Left ventricle myocardium inferior (tissue), 1 donor: ENCODE measurements around the gene EHBP1. TPM values are rescaled to one million over a fixed set of nuclear protein-coding genes. Genes with fewer than 3 reads are reported as not detected.
"Not testable (repeated sequence)": the region's sequence is repeated elsewhere in the genome, so short reads cannot be mapped to it uniquely, and the experiment has no call there.

Source experiments
- DNase-seq: peaks from one replicate; pipeline ENCODE4 v3.0.0-alpha.2; 2020
- H3K27ac ChIP-seq: fragments of 200-600 bp; replicated peaks from 2 replicates; pipeline ENCODE4 v1.8.0; 2021
- H3K27me3 ChIP-seq: fragments of 200-600 bp; 2 replicates; pipeline ENCODE4 v1.8.0; 2021; ENCODE audit warnings: low read depth
- H3K36me3 ChIP-seq: fragments of 200-600 bp; 2 replicates; pipeline ENCODE4 v1.8.0; 2021
- H3K4me1 ChIP-seq: fragments of 200-600 bp; 2 replicates; pipeline ENCODE4 v1.8.0; 2021
- H3K4me3 ChIP-seq: fragments of 200-600 bp; 2 replicates; pipeline ENCODE4 v1.8.0; 2021; ENCODE audit warnings: mild to moderate bottlenecking, moderate library complexity
- H3K9me3 ChIP-seq: fragments of 200-600 bp; replicated peaks from 2 replicates; pipeline ENCODE4 v1.8.0; 2021
- intact Hi-C: fragments of 100-400 bp; cut with micrococcal nuclease; formaldehyde crosslinking; loops from one replicate; pipeline ENCODE4 v1.11.0; 2022
- total RNA-seq: library from RNA; stranded (reverse); fragmentation: NEBNext Ultra II Directional; extraction: Animal tissue kit (Norgen Biotek cat#: 25700); gene quantifications from one replicate; pipeline ENCODE4 v1.2.1, GENCODE V29; 2021
- TF ChIP-seq, protein P1 (sequence below): fragments of 200-600 bp; IDR thresholded peaks from 2 replicates; pipeline ENCODE4 v1.8.0; 2021; ENCODE audit warnings: antibody characterized with exemption, mild to moderate bottlenecking, borderline replicate concordance
- donor health status: DM: no; HTN: yes; CAD: no; lungs with severe emphysema.

The EHBP1 gene
- total RNA-seq, 1 donor from 2014 or later, result 20.4 TPM

DNA sequence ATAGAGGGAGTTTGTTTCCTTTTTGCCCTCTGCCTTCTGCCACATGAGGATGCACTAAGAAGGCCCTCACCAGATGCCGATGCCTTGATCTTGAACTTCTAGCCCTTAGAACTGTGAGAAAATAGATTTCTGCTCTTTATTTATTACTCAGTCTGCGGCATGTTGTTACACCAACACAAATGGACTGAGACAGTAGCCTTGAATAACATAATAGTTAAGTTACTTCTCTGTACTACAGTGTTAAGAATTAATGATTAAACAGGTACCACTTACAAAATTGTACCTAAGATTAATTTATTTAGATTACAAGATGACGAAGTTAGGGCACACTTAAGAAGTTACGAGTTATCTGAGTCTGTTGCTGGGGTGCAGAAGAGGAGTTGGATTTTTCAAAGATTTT lies 42.4 kb downstream of the EHBP1 start:
- intact Hi-C loops, result no loop called here
- Histone ChIP-seq H3K36me3 (peaks cover 6% of the 10 kb centered on the region), H3K4me1 (no peaks in the 10 kb centered on the region), H3K27ac (no peak overlapping the region), H3K27me3 (no peaks in the 10 kb centered on the region), H3K9me3 (no peaks in the 10 kb centered on the region), H3K4me3 (no peak overlapping the region)
- no peak for DNase-seq
- TF ChIP-seq, protein P1, sequence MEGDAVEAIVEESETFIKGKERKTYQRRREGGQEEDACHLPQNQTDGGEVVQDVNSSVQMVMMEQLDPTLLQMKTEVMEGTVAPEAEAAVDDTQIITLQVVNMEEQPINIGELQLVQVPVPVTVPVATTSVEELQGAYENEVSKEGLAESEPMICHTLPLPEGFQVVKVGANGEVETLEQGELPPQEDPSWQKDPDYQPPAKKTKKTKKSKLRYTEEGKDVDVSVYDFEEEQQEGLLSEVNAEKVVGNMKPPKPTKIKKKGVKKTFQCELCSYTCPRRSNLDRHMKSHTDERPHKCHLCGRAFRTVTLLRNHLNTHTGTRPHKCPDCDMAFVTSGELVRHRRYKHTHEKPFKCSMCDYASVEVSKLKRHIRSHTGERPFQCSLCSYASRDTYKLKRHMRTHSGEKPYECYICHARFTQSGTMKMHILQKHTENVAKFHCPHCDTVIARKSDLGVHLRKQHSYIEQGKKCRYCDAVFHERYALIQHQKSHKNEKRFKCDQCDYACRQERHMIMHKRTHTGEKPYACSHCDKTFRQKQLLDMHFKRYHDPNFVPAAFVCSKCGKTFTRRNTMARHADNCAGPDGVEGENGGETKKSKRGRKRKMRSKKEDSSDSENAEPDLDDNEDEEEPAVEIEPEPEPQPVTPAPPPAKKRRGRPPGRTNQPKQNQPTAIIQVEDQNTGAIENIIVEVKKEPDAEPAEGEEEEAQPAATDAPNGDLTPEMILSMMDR, result no peak

DNA sequence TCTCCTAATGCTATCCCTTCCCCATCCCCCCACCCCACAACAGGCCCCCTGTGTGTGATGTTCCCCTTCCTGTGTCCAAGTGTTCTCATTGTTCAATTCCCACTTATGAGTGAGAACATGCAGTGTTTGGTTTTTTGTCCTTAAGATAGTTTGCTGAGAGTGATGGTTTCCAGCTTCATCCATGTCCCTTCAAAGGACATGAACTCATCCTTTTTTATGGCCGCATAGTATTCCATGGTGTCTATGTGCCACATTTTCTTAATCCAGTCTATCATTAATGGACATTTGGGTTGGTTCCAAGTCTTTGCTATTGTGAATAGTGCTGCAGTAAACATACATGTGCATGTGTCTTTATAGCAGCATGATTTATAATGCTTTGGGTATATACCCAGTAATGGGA lies 43.6 kb downstream of the EHBP1 start:
- H3K4me1 ChIP-seq, H3K9me3 ChIP-seq, H3K4me3 ChIP-seq, H3K27ac ChIP-seq, intact Hi-C loops, H3K27me3 ChIP-seq, DNase-seq: not testable (repeated sequence)
- peaks cover 11% of the 10 kb centered on the region for H3K36me3 ChIP-seq

DNA sequence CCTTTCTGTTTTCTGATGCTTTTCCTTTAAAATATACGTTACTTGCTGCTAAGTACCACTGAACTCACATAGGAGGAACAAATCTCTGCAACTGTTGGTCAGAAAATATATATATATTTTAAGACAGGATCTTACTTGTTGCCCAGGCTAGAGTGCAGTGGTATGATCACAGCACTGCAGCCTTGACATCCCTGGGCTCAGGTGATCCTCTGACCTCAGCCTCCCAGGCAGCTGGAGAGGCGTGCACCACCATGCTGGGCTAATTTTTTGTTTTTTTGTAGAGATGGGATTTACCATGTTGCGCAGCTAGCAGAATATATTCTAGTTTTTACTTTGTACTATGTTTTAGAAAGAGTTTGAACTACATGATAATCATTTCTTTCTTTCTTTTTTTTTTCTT lies 51.5 kb downstream of the EHBP1 start:
- H3K9me3 ChIP-seq, result peaks cover 10% of the 10 kb centered on the region
- peaks cover 6% of the 10 kb centered on the region for H3K36me3 ChIP-seq
- no peak overlapping the region for H3K27ac ChIP-seq
- intact Hi-C loops, result no loop called here
- TF ChIP-seq, protein P1, result no peak
- no peaks in the 10 kb centered on the region for H3K27me3 ChIP-seq
- no peak overlapping the region for H3K4me3 ChIP-seq
- no peaks in the 10 kb centered on the region for H3K4me1 ChIP-seq
- DNase-seq, result no peak

DNA sequence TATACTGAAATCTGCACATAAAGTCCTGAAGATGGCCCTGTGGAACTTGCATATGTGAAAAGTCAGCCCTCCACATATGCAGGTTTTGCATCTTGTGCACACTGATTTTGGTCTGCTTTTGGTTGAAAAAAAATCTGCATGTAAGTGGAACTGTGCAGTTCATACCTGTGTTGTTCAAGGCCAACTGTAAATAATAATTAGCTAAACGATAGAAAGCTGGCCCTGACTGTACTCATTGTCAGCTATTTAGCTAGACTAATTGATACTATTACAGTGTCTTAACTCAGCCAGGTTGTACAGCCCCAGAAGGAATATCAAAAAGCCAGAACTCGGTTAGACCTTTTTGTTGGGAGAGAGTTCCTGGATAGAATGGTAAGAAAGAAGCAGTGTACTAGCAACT lies 54.5 kb downstream of the EHBP1 start:
- Histone ChIP-seq H3K27me3 (no peaks in the 10 kb centered on the region), H3K9me3 (peaks cover under 1% of the 10 kb centered on the region), H3K27ac (no peak overlapping the region), H3K4me1 (no peaks in the 10 kb centered on the region), H3K4me3 (no peak overlapping the region), H3K36me3 (no peaks in the 10 kb centered on the region)
- TF ChIP-seq, protein P1, result no peak
- DNase-seq, result no peak
- intact Hi-C loops, result no loop called here

DNA sequence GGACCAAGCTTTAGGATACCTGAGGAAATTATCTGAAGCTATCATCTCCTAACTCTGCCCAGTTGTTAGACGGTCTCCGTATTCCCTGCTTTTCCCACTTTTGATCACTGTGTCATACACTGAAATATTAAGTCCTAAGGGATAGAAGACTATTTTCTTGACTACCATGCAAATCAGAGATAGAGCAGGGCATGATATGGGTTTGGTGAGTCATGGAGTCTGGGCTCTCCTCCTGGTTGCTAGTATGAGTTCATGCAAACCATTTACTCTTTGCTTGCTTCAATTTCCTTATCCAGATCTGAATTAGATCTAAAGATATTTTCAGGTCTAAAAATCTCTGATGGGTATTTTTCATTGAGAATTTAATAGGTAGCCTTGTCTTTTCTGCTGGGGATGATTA lies 55.0 kb downstream of the EHBP1 start:
- H3K36me3 ChIP-seq, result no peaks in the 10 kb centered on the region
- TF ChIP-seq, protein P1, result no peak

DNA sequence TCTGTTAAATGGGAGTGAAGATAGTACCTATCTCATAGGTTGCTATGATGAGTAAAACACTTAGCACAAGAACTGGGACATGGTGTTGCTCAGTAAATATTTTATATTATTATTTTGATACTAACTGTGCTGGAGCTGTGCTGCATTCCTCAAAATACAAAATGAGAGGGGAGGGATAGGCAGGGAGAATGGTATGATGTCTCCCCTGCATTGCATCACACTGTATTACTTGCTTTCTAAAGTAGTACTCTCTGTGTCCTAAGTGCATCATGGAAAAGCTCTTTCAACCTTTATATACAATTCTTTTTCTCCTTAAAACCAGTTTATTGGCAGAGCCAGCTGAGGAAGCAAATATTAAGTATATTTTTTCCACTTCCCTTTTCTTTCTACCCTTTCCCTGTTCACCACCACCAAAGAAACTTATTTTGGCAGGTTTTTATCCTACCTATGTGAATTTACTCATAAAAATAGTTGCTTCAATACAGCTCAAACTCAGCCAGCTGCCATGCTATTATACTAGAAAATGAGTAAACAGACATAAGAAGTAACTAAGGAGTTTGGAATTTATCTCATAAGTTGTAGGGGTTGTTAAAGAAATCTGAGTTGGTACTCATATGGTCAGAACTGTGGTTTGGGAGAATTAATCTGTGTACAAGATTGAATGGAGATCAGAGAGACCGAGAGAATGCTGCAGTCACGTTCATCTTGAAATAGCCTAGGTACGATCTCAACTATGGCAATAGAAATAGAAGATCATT lies 60.3 kb downstream of the EHBP1 start:
- H3K9me3 ChIP-seq, result no peaks in the 10 kb centered on the region
- H3K36me3 ChIP-seq, result no peaks in the 10 kb centered on the region
- no peak for DNase-seq
- H3K4me3 ChIP-seq, result no peak overlapping the region
- intact Hi-C loops, result no loop called here
- H3K27ac ChIP-seq, result no peak overlapping the region
- TF ChIP-seq, protein P1, result no peak
- no peaks in the 10 kb centered on the region for H3K27me3 ChIP-seq
- H3K4me1 ChIP-seq, result no peaks in the 10 kb centered on the region

More for the DNA sequence above, 55.0 kb downstream of the EHBP1 start:
- H3K27ac ChIP-seq, result no peak overlapping the region
- no peak for DNase-seq
- intact Hi-C loops, result no loop called here
- no peak overlapping the region for H3K4me3 ChIP-seq
- H3K9me3 ChIP-seq, result no peaks in the 10 kb centered on the region
- no peaks in the 10 kb centered on the region for H3K4me1 ChIP-seq
- no peaks in the 10 kb centered on the region for H3K27me3 ChIP-seq
